Activated gamma-delta T cell treated with anti-CD3 and anti-CD28 coated beads, Interleukin-2, amount 50 U/mL, for 16 hours (primary cell): ENCODE results near the gene NKX3-2.

Experiments used
- DNase-seq: peaks from one replicate; pipeline ENCODE4 v3.0.0-alpha.2; 2020; ENCODE audit warnings: low read depth

Gene NKX3-2

GRCh38 chr4:13530823-13531624 is 13.3 kb downstream of the NKX3-2 start:
- DNase-seq = no peak

DNA sequence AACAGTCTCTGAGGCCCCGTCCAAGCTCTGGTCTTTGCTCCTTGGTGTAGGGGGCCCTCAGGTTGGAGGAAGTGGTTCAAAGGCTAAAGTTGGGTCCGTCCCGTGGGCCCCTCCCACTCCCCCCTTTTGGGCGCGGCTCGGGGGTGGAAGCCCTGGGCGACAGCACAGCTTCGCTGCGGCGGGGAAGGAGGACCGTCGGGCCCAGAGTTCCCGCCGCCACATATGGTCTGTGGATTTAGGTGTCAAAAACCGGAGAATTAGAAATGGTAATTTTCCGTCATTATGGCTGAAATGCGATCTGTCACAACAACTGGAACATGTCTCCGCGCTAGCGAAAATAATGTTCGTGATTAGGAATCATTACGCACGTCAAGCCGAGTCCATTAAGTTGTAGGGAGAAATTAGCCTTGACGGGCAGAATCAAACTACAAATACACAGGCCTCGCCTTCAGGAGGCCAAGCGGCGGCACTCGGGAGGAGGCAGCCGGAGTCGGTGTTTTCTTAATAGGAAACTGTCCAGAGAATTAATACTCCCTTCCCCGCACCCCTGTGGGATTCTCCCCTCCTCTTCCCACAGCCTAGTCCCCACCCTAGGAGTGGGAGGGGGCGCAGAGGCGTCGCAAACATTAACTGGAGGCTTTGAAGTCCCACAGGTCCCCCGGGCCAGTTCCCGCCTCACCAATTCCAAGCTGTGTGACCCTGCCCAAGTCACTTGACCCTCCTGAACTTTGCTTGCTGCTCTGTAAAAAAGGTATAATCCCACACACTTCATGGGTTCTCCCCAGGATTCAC is 15.0 kb downstream of the NKX3-2 start:
- no peak for DNase-seq

- no peak for DNase-seq
These were observed 15.5 kb downstream of the NKX3-2 start for GRCh38 chr4:13528821-13529127.

DNA sequence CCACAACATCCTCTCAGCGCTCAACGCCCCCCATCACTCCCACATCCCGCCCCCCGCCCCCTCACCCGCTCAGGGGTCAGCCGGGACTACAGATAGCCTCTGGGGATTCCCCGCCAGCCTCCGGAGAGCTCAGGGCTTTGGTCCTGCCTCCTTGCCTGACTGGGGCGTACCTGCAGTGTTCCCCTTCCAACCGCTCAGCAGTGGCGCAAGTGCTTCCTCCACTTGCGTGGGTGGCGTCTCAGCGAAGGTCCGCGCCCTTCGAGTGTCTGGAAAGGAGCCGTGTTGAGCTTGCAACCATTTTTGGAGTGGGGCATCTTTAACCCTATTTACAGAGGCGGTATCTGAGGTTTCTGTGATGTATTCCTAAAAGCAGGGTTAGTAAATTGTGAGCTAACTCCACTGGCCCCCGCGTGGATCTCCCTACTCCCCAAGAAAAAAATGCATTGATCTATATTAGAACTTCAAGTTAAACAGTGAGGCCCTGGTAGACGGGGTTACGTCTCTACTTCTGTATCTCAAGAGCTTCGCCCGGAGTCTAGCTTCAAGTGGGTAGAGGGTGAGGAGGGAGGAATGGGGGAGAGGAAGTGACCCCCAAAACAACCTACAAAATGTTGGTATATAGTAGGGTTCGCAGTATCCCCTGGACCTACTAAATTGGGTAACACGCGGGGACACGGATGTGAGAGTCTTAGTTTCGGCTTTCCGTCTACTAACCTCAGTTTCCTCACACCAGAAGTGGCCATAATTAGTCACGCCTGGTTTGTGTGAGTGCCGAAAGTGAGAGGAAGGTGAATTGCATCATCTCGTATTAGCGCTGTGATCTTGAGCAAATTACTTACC is 16.1 kb downstream of the NKX3-2 start:
- no peak for DNase-seq

DNA sequence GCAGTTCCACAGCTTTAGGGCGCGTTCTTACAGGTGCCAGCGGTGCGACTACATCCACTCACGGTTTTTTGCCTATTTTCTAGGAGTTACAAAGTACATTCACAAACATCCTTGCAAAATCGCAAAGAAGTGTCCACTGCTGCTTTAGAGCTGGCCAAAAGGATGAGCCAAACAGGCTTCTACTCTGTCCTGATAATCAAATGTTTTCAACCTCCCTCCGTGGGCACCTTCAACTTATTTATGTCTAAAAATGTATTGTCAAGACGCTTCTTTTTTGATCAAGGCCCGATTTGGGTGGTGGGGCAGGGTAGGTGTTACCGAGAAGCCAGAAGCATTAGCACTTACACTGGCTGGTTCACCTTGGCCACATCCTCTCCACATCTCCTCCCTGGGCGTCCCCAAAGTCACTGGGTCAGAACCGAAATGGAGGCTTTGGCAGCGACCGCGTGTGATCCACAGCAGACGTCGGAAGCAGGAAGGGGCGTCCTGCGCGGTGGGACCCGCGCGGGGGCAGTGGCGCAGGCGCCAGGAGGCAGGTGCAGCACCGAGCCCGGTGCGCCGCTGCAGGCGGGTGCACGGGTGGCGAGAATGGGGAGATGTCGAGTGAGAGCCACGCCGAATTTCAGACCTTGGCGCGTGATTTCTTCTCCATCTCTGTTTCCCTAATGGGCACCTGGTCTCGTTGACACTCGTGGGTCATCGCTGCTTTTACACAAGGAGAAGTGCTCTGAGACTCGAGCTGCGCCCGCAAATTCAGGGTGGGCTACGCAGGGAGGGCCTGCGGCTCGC is 16.9 kb downstream of the NKX3-2 start:
- DNase-seq = no peak

DNA sequence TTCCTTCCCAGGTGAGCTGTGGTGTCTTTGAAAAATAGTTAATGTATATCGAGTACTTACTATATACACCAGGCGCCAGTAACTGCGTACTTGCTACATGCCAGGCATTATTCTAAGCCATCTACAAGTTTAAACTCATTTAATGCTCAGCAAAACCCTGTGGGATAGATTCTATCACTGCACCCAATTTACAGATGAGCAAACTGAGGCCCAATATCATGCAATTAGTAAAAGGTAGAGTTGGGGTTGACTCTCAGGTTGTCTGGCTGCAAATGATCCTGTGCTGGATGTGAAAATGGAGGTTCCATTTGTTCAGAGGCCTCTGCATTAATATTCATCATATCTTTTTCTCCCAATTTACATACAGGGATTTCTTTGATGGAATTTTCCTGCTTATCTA is 17.6 kb downstream of the NKX3-2 start:
- DNase-seq = no peak

DNA sequence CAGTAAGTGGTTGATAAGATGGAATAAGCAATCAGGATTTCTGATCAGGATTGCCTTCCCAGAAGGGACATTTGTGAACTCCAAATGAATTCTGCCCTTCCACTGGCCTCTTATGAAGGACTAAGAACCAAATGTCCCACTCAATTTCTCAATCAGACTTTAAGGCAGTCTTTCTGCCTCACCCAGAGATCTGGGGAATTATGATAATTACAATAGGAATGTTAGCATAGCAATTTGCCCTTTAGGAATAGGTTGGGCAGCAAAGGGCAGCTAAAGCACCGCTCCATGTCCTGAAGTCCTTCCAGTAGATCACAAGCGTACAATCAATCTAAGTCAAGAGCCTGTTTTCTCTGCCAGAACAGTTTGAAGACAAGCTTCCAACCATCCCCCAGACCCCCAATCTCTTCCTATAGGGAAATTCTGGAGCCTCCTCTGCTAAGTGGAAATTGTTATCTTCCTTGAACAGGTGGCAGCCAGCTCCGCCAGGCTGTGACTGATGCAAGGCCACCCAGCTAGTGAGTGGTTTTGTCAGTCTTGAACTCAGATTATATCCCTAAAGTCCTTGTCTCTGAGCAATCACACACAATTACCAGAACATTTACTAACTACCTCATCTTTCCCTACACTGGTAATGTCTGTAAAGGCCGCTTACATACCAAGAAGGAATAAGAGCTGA is 18.6 kb downstream of the NKX3-2 start:
- no peak for DNase-seq

DNA sequence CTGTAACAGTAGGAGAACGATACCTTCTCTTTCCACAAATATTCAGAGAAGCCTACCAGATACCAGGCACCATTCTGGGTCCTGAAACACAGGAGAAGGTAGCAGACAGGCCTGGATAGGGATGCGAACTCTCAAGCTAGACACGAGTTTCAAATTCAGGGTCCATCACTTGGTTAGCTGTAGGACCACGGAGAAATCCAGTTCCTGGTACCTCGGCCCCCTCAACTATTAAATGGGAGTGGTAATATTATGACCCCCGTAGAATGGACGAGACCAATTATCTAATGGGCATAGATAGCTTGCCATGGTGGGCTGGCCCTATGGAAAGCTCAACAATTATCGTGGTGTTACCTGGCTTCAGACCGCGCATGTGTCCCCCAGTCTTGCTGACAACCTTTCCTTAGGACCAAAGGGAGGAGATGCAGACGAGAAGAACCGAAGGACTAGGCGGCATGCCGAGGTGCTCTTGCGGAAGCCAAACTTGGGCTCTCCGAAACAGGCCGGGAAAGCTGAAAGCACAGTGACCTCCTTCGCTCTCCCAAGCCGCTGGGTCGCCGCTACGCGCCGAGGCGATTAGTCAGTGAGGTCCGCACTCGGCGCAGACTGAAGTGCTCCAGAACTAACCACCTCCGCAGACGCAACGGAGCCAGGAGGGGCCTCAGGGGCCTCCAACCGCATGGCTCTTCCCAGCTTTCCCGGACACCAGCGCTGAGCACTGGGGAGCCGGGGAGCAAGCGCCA is 19.6 kb downstream of the NKX3-2 start:
- DNase-seq = no peak

DNA sequence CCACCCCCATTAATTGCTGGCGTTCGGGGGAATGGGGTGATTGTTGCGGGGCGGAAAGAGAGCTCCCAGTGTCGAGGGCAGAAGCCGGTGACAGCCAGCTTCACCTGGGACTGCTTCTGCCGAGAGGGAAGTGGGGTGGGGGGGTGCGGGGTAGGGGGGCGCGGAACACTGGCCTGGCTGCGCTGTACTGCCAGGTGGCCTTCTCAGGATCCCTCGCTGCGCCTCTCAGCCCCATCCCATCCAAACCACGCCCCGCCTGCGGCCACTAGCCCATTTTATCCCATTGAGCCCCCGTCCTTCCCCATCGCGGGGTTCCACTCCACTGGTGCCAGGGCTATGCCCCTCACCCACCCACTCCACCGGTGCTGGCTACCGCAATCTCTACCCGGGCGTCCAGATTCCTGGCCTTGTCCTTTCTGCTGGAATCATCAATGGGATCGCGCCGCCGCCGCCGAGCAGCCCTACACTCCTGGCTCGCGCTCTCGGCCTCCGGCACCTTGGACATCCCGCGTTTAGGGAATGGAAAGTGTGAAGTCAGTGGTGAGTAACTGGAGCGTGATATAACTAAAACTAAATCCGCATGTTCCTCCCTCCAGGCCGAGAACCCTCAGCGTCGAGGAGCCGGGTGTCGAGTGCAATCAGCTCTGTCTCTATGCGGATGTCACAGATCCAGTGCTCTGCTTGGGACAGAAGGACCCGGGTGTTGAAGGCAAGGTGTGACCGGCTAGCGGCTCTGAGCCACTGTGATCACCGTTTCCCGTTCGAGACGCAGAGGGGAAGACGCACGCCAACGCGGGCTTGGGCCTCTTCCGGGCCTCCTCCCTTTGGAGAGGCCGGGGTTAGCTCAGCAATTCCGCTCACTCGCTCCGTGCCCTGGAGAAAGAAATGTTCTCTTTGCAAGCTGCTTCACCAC is 20.5 kb downstream of the NKX3-2 start:
- DNase-seq = no peak

DNA sequence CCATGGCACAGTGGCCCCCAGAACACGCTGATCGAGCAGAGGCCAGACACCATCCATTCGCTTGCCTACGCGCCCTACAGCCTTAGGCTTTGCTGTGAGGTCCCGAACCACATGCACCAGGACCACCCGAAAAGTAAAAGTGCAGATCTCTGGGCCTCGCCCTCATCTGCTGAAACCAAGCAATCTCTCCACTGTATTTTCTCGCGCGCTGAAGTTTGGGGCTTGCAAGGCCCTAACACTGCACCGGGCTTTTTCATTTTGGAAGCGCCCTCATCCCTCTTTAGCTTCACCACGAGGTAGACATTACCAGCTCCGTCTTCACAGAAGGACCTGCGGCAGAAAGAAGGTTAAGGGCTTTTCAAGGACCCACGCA is 21.2 kb downstream of the NKX3-2 start:
- no peak for DNase-seq

DNA sequence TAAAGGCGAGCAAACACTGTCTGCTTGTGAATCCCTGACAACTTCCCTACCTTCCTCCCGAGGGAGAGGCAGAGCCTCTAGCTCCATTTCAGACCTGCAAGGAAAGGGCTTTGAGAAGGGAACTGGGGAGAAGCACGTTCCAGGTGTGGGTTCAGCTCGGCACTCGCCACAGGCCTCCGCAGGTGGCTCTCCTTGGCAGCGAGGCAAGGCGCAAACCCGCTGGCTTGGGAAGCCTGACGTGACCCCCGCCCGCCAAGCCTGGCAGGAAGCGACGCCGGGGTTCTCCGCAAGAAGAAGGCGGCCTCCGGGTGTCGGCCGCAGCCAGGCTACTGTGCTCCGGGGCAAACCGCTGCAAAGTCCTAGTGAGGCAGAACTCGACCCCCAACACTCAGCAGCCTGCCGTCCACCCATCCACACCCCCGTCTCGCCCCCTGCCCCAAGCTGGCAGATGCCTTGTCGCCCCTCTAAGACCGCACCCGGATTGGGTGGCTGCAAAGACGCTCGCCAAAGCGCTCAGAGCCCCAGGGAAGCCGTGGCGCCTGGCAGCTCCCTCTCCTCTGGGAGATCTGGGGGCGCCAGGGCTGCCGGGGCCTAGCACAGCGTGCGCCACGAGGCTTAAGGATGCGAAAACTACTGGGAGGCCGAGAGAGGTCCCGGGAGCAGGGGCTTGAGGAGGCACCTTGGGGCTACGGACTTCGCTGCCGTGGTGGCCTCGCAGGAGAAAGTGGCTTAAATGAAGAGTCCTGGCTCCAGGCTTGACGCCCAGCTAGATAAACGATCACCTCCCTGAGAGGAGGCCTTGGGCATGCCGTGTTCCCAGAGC is 21.8 kb downstream of the NKX3-2 start:
- no peak for DNase-seq

GRCh38 chr4:13521047-13521446 is 23.3 kb downstream of the NKX3-2 start:
- no peak for DNase-seq

DNA sequence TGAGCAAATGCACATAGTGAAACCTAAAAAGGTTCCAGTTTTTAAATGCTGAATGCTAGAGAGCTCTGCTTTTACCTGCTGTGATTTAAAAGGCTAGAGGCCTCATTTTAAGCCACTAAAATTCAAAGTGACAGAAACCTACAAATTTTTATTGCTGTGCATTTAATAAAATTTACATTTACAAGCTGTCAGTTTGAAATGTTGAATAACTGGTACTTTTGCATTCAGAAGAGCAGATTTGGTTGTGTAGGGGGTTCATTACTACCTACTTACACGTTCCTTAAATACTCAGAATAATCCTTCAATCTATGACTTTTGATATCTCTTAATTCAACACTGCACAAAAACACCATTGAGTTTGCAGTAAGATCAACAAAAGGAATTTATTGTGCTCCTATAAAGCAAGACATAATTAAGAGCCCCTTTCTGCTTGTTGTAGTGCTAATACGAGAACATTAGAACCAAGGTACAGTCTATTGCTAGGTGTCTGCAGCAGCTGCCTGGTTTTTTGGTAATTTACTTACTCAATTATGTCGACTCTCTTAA is 27.9 kb downstream of the NKX3-2 start:
- no peak for DNase-seq

DNA sequence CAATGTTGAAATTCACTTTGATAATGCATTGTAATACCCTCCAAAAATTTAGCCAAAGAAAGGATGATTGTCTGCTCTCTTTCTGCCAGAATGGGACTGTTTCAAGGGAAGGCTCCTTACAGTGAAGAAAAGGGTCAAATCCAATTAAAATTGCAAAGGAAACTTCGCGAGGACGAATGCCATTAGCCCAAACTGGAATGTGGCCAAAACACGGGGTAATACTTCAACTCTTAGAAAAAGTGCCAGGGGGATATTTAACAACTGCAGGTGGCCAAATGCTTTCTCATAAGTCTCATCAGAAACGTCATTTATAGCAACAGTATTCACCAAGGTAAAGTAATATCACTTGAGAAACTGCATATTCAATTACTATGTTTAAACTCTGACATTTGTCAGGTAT is 29.0 kb downstream of the NKX3-2 start:
- no peak for DNase-seq

- DNase-seq = no peak
These were observed 29.6 kb downstream of the NKX3-2 start for GRCh38 chr4:13514722-13515121.

DNA sequence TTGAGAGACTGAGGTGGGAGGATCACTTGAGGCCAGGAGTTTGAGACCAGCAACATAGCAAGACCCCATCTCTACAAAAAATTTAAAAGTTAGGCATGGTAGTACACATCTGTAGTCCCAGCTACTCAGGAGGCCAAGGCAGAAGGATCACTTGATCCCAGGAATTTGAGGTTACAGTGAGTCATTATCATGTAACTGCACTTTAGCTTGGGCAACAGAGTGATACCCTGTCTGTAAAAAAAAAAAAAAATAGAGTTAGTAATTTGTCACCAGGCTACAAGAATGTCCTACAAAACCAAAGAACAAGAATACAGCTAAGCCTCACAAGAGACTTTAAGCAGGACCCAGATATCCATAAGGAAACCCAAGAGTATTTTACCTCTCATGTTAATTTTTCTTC is 33.2 kb downstream of the NKX3-2 start:
- no peak for DNase-seq

GRCh38 chr4:13509442-13509841 is 34.9 kb downstream of the NKX3-2 start:
- no peak for DNase-seq

DNA sequence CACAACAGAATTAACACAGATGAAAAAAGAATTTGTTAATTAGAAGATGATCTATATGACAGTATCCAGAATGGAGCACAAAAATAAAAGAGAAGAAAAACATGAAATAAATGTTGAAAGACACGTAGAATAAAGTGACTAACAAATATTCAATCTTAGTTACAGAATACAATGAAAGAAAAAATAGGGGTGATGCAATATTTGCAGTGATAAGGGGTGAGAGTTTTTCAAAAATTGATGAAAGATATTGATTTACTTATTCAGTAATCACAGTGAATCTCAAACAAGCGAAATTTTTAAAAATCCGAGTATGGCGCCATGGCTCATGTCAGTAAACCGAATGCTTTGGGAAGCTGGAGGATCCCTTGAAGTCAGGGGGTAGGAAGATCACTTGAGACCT is 39.9 kb downstream of the NKX3-2 start:
- DNase-seq = no peak
